NCI-H82 treated with DMSO at 0.1 percent for 48 hours (cell line): ENCODE measurements around the gene NUTF2.
A peak's percentile ranks its signal among the peaks of the same experiment; 100 is the strongest.
"Not testable (repeated sequence)": the region's sequence is repeated elsewhere in the genome, so short reads cannot be mapped to it uniquely, and the experiment has no call there.

ENCODE experiments used
- DNase-seq: peaks from one replicate; lab custom pipeline; 2025; ENCODE audit not compliant: unreplicated experiment; lab: John Stamatoyannopoulos, UW

The NUTF2 gene

GRCh38 chr16:67837190-67837589 is 9.5 kb upstream of the NUTF2 start:
- DNase-seq, result not testable (repeated sequence)

DNA sequence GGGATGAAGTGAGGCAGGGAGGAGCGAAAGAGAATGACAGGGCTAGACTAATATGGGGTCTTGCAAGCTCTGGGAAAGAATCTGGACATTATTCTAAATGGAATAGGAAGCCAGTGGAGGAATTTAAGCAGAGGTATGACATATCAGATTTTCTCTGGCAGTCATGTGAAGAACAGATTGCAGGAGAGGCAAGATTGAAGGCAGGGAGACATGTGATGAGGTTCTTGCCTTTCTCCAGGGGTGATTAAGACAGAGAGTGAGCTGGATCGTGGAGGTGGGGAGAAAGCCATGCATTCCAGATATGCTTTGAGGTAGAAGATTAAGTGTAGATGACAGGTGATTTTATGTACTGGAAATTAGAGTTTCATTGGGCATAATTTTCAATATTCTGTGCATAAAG is 8.9 kb upstream of the NUTF2 start:
- no peak for DNase-seq

GRCh38 chr16:67841198-67841815 is 5.4 kb upstream of the NUTF2 start:
- no peak for DNase-seq

- peak; percentile 94 for DNase-seq
Observed at GRCh38 chr16:67841816-67842508, 4.8 kb upstream of the NUTF2 start, which contains the start of gene THAP11. Gene THAP11, plus strand, starts transcription at chr16:67842320. Its CDS starts 235 bp downstream, at chr16:67842555.

DNA sequence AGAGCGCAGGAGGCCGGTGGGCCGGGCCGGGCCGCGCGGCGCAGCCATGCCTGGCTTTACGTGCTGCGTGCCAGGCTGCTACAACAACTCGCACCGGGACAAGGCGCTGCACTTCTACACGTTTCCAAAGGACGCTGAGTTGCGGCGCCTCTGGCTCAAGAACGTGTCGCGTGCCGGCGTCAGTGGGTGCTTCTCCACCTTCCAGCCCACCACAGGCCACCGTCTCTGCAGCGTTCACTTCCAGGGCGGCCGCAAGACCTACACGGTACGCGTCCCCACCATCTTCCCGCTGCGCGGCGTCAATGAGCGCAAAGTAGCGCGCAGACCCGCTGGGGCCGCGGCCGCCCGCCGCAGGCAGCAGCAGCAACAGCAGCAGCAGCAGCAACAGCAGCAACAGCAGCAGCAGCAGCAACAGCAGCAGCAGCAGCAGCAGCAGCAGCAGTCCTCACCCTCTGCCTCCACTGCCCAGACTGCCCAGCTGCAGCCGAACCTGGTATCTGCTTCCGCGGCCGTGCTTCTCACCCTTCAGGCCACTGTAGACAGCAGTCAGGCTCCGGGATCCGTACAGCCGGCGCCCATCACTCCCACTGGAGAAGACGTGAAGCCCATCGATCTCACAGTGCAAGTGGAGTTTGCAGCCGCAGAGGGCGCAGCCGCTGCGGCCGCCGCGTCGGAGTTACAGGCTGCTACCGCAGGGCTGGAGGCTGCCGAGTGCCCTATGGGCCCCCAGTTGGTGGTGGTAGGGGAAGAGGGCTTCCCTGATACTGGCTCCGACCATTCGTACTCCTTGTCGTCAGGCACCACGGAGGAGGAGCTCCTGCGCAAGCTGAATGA is 4.0 kb upstream of the NUTF2 start:
- no peak for DNase-seq

DNA sequence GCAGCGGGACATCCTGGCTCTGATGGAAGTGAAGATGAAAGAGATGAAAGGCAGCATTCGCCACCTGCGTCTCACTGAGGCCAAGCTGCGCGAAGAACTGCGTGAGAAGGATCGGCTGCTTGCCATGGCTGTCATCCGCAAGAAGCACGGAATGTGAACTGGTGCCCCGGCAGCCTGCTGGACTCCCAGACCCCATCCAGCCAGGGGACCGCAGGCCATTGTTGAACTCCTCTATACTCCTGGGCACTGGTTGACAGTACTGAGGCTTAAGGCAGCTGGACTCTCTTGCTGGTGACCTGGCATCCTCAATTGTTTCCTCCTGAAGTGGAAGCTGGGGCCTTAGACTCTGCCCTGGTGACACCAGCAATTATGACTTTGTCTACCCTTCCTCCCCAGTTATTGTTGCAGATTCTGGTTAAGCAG is 3.4 kb upstream of the NUTF2 start:
- DNase-seq, result no peak

GRCh38 chr16:67844497-67844896 is 2.2 kb upstream of the NUTF2 start:
- no peak for DNase-seq

DNA sequence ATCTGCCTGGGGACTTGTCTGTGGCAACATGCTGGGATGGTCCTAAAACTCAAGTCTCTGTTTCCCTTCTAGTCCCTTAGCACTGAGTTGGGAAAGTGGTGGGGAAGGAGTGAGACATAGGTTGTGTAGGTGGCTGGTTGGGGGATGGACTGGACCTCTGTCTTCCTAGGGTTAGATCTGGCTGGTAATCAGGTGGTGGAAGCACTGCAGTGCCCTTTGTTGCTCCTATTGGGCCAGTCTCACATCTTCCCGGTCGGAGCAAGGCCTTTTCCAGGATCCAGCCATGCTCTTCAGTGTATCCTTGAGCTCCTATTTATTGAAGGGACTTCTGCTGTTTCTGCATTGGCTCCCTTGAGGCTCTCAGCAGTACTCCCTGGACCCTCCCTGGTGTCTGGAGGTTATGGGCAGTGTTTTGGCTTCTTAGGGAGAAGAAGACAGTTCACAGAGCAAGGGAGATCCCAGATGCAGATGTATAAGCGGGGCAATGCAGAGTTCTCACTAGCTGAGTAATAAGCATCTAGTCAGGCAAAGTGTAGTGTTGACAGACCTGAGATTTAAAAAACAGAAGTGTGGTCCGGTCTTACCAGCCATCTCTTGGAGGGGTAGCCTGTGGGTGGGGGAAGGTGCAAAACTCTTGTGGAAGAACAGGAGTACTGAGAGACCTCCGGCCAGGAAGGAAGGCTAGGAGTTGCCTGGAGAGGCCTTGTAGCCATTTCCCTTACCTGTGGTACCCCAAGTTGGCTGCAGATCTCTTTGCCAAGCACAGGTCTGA is 1.3 kb upstream of the NUTF2 start:
- no peak for DNase-seq

DNA sequence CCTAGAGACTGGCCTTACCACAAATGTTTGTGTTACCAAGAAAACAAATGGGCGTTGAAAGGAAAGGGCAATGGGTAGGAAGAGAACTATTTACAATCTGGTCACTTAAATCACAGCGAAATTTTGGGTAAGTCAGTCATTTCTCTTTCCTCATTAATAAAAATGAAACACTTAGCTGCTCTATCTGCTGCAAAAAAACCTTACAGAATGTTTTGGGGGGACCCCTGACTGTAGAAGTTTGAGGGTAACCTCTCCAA is 742 bp upstream of the NUTF2 start:
- DNase-seq, result no peak

DNA sequence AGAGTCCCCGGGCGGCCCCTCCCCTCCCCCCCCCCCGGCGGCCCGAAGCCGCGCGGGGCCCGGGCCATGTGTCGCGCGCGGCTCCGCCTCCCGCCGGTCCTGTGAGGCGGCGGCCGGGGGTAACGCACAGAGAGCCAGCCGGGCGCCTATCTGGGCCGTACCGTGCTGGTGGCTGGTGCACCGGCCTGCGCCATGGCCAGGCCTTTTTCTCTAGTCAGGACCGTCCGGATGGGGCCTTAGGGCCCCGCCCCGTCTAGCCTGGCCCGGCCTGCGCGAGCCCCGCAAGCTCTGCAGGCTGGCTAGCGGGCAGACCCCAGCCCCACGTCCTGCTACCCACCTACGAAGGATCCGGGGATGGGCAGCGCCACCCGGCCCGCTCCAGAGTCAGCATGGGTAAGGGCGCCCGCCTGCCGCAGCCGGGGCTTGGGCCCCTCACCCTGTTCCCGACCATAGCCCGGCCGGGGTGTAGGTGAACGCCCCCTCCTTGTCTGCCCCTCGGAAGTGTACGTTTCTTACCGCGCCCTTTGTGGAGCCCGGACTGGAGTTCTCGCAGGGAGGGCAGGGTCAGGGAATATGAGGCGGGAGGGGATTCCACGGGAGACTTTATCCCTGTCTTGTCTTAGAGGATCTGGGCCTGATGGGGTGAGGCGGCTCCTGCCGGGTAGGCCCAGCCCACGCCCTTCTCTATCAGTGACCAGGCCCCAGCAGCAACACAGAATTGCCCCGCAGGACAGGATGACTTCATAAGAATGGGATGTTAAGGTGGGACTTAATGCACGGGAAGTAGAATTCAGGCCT is 530 bp downstream of the NUTF2 start, which contains the start of gene CENPT:
TSS of gene CENPT (minus strand) at position 630 of the 798 bp plus-strand sequence. CDS start 13,834 bp downstream, outside the sequence.
- DNase-seq, result no peak

DNA sequence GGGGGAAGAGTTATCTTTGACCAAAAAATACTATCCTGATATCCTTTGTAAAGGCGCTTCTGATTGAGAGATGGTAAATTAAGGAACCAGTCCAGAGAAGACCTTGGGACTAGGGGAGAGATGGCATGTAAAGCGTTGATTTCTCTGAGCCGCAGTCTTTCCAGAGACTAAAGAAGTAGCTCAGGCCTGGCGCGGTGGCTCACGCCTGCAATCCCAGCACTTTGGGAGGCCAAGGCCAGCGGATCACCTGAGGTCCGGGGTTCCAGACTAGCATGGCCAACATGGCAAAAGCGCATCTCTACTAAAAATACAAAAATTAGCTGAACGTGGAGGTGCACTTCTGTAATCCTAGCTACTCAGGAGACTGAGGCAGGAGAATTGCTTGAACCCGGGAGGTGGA is 1.4 kb downstream of the NUTF2 start:
- DNase-seq, result no peak

DNA sequence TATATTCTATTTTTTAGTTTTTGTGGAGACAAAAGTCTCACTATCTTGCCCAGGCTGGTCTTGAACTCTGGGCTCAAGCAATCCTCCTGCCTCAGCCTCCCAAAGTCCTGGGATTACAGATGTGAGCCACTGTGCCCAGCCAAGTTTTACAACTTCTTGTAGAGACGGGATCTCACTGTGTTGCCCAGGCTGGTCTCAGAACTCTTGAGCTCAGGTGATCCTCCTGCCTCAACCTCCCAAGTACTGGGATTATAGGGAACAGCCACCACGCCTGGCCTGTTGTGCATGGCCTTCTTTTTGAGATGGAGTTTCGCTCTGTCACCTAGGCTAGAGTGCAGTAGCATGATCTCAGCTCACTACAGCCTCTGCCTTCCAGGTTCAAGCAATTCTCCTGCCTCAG is 6.9 kb downstream of the NUTF2 start:
- DNase-seq, result no peak

- DNase-seq, result no peak
Observed at GRCh38 chr16:67855789-67856188, 9.1 kb downstream of the NUTF2 start.

DNA sequence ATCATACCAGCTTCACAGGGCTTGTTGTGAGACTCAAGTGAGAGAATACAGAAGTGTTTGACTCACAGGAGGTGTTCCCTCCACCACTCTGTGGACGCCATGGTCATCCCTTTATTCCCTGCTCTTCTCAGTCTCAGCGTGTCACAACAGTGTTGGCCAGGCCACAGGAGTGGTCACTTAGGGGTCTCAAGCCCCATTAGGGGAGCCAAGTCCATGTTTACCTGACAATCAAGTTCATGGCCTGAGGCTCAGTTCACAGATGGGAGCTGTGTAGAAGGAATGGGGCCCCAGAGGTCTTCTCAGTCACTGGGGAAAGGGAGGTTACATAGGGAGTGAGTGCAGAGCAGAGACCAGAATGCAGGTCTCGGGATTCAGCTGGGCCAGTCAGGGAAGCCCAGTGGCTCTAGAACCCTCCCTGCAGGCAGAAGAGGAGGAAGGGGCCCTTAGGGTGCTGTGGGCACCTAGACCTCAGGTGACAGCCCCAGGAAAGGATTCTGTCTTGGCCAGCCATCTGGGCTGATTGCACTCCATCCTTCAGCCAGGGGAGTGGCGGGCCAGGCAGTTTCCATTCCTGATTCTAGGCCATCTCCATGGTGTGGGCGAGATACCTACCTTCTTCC is 10.3 kb downstream of the NUTF2 start:
- no peak for DNase-seq

GRCh38 chr16:67857547-67858233 is 11.0 kb downstream of the NUTF2 start:
- no peak for DNase-seq

GRCh38 chr16:67858500-67858899 is 11.8 kb downstream of the NUTF2 start:
- DNase-seq, result no peak

- no peak for DNase-seq
Observed at GRCh38 chr16:67860589-67861398, 14.1 kb downstream of the NUTF2 start.

GRCh38 chr16:67861877-67862276 is 15.1 kb downstream of the NUTF2 start:
- no peak for DNase-seq
